Globus pallidus (tissue), 1 donor: ENCODE results near the gene RBX1.
"Not testable (repeated sequence)": the region's sequence is repeated elsewhere in the genome, so short reads cannot be mapped to it uniquely, and the experiment has no call there.

Source experiments
- DNase-seq: peaks from one replicate; pipeline ENCODE4 v3.0.0-alpha.2; 2015; ENCODE audit warnings: low spot score

The RBX1 gene

DNA sequence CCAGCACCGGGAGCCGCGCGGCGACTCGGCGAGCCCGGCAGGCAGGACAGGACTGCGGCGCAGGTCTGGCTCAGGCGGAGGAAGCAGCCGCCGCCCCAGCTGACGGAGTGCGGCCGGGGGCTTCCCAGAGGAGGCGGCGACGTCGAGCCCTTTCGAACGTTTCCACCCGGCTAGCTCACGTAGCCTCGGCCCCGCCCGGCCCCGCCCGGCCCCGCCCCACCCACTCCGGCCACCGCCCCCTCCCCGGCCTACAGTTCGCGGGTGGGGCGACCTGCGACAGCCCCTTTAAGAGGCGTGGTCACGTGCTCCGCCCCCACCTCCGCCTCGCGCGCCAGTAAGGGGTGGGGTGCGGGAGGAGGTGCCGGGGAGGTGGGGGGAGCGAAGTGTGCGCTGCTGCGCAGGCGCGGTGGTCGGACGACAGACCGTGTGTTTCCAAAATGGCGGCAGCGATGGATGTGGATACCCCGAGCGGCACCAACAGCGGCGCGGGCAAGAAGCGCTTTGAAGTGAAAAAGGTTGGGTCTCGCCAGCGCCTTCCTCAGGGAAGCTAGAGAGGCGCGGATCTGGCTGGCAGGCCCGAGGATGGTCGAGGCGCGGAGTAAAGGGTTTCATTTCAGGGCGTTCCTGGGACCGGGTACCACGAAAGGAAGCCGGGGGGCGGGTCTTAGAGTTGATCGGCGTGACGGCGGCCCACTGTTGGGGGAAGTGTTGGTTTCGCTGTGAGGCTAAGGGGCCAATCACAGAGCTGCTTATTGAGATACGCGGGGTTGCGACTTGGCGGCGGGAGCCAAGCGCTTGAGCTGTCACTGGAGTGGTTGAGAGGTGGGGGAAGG is at the start of gene RBX1:
Gene RBX1 (plus strand): TSS at position 417 of the 833 bp plus-strand sequence. CDS start 21 bp downstream, at position 438.
- DNase-seq: peak; percentile 97

DNA sequence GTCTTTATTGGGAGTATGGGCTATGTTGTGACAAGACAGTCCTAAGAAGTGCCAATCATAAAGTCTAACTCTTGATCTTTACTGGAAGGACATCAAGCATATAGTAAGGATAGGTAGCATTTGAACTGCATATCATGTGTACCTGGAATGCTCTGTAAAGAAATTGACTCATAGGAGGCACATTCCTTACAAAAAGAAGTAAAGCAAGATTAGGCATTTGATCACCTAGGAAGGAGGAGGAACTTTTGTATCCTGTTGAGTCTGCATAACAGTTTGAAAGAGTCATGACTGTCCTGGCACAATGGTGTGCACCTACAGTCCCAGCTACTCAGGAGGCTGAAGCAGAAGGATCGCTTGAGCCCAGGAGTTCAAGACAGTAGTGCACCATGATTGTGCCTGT is 47.1 kb upstream of the RBX1 start:
- no peak for DNase-seq

DNA sequence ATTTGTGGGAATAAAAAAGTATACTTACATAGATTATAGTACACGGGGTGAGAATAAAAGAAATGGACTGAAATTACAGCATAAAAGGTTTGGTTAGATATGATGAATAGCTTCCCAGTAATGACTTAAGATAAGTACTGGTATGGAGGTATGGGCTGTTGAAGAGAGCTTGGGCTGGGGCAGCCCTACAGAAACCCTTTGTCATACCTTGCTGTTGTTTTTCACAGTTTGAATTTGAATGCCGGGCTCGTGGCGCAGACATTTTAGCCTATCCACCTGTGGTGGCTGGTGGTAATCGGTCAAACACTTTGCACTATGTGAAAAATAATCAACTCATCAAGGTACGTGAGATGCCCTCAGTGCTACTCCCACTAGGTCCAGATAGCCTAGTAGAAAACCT is 42.3 kb upstream of the RBX1 start:
- no peak for DNase-seq

DNA sequence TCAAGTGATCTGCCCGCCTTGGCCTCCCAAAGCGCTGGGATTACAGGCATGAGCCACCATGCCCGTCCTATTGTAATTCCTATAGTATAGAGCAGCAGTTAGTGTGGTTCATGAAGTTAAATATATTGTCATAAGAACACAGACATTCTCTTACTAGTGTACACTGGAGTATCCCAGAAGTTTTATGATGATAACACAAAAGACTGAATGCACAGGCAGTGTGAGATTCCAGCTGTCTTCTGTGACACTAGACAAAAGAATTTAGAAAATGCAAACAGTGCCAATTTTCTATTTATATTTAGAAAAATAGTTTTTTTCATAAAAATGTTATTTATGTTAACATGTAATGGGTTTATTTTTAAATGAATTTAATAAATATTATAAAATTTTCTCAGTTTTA is 39.4 kb upstream of the RBX1 start:
- no peak for DNase-seq

DNA sequence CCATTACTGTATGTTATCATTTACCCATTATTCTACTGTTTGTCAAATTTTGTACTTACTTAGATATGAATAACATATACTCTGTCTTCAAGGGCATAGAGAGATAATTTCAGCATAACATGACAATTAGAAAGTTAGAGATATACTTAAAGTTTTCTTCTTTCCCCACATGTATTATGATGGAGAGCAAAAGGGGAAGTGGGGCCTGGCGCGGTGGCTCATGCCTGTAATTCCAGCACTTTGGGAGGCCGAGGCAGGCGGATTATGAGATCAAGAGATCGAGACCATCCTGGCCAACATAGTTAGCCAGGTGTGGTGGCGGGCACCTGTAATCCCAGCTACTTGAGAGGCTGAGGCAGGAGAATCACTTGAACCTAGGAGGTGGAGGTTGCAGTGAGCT is 38.2 kb upstream of the RBX1 start:
- not testable (repeated sequence) for DNase-seq

DNA sequence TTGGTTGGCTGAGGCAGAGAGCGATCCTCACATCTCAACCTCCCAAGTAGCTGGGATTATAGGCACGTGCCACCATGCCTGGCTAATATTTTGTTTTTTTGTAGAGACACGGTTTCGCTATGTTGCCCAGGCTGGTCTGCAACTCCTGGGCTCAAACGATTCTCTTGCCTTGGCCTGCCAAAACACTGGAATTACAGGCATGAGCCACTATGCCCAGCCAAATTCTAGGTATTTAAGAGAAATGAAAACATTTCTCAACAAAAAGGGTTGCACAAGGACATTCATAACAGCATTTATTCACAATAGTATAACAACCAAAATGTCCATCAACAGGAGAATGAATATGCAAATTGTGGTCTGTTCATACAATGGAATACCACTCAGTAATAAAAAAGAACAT is 31.7 kb upstream of the RBX1 start:
- no peak for DNase-seq

DNA sequence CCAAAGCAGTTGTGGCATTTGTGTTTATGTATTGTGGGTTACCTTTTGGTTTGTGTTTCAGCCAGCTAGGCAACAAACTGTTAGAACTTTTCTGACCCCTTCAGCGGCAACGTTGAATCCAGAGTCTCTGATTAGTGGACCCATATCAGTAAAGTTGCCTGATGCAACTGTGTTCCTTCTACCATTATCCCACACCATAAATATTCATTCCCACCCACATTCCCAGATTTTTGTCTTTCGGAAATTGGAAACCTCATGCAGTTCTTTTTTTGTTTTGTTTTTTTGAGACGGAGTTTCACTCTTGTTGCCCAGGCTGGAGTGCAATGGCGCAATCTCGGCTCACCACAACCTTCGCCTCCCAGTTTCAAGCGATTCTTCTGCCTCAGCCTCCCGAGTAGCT is 30.7 kb upstream of the RBX1 start:
- no peak for DNase-seq

DNA sequence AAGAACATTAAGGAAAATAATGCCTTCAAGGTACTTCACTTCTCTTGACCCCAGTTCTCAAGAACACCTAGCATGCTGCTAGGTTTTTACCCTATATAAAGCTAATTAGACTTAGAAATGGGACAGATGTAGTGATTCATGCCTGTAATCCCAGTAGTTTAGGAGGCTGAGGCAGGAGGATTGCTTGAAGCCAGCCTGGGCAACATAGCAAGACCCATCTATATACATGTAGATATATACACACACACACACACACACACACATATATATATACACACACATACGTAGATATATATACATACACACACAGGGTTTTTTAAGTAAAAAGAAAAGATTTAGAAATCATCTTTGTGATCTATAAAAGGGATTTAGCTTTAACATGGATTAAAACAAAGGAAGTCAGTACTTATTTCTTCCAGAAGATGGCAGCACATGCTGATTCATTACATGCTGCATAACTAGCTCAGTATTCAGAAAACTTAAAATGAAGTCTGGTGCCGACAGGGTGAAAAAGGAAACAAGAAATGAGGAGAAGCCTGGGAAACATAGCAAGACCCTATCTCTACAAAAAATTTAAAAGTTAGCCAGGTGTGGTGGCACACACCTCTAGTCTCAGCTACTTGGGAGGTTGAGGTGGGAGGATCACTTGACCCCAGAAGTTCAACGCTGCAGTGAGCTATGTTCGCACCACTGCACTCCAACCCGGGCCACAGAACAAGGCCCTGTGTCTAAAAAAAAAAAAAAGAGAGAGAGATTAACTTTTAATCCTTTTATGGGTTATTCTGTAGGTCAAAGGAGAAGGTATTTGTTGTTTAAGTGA is 28.5 kb upstream of the RBX1 start:
- peak; percentile 57 for DNase-seq

DNA sequence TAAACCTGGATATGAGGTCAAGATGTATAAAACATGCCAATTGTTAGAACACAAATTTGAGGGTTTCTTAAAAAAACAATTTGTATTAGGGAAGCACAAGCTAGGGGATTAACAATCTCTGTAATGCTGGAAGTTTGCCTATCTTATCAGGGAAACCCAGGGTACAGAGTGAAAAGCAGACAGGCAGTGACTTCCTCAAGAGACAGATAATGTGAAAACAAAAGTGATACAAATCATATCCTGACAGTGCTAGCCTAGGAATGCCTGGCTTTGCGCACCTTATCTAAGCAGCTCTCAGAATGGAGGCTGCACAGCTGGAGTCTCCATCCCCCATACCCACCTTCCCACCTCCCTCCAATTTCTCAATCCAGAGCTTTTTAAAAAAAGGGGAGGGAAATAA is 22.5 kb upstream of the RBX1 start:
- no peak for DNase-seq

DNA sequence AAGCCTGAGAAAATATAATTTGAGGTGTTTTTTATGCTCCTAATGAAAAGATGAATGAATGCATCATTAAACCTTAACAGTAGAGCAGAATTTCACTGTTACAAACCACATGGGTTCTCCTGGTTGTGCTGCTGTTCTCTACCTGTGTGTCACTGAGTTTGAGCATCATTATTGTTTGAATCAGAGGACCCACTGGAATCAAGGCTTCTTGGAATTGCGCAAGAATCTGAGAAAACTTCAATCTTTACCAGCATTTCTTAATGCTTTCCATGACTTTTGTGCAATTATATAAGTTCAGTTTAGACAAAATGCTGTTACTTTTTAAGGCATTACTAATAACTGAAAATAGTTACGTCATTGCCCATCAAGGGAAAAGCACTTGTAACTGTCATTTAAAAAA is 18.8 kb upstream of the RBX1 start:
- DNase-seq: no peak

DNA sequence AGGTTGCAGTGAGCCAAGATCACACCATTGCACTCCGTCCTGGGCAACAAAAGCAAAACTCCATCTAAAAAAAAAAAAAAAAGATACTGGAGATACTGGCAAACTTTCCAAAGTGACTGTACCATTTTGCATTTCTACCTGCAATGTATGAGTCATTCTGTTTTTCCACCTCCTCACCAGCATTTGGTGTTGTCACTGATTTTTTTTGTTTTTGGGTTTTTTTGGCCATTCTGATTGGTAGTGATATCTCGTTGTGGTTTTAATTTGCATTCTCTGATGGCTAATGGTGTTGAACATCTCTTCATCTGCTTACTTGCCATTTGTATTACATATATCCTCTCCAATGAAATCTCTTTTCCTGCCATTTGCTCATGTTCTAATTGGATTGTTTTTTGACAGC is 12.0 kb upstream of the RBX1 start:
- no peak for DNase-seq

DNA sequence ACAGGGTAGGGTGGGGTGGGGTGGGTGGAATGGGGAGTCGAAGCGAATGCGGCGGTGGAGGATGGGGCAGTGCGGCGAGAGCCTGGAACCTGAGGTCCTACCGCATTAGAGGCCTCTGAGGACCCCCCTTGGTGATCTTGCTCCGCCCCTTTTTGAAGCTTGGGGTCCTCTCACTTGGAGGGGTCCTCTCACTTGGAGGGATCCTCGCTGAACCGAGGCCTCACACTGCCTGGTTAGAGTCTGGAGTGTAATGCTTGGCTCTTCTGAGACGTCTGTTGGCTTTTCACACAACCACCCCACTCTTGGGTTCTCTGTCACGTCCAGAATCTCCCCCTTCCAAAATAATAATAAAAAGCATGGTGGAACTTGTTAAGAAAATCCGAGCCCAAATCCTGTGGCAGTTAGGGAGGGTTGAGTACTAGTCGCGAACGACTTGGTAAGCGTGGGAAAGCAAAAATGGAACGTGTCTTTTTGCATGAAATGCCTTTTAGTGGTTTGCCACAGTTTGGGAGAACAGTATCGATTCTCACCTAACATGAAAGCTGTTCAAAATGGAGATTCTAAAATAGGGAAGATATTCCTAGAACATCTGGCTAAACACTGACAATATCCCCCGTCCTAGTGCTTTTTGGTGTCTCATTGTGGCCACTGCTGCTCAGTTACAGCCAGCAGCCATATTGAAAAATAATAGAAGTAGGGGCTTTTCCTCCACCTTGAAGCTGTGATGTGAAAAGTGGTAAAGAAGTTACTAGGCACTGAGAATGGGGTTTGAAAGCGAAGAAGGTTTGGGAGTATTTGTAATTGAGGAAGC is 822 bp downstream of the RBX1 start:
- peak; percentile 5 for DNase-seq

DNA sequence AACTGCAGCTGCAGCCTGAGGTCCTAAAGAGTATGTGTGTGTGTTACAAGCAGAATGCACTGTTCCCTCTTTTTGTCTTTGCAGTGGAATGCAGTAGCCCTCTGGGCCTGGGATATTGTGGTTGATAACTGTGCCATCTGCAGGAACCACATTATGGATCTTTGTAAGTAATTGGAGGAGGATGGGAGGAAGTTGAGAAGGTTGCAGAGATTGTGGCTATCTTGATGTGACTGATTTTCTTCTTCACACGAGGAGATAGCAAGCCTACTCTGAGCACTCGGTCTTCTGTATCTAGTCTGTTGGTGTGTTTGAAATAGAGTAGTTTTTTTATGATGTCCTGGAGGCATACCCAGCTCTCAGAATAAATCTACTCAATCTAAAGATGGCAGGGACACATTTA is 2.3 kb downstream of the RBX1 start:
- DNase-seq: no peak

DNA sequence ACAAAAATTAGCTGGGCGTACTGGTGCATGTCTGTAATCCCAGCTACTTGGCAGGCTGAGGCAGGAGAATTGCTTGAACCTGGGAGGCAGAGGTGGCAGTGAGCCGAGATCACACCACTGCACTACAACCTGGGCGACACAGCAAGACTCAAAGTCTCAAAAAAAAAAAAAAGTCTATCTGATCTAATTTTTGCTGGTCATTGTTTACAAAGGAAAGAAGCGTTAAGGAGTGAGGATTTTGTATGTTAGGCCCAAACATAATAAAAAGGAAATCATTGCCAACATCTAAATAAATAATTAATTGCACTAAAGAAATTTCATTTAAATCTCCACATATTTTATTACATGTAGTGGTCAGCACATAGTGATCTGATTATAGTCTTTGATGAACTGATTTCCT is 2.9 kb downstream of the RBX1 start:
- DNase-seq: no peak

DNA sequence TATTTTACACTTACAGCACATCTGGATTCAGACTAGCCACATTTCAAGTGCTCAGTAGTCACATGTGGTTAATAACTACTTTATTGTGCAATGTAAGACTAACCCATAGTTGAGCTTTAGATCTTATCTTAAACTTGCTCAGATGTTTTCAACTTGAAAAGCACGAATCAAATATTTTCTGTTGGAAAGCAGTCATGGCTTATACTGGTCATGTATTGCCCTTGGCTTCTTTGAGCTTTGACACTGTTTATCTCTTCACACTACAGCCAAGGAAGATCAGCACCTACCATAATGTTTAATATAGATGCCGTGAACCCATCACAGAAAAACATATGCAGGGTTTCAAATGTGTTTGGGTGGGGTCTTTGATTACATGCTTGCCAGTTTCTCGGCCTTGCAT is 4.4 kb downstream of the RBX1 start:
- DNase-seq: no peak

DNA sequence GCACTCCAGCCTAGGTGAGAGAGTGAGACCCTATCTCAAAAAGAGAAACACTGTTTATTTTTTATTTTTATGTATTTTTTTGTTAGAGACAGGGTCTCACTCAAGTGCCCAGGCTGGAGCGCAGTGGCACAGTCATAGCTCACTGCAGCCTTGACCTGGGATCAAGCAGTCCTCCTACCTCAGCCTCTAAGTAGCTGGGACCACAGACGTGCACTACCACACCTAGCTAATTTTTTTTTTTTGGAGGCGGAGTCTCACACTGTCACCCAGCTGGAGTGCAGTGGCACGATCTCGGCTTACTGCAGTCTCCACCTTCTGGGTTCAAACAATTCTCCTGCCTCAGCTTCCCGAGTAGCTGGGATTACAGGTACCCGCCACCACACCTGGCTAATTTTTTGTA is 6.4 kb downstream of the RBX1 start:
- DNase-seq: no peak

DNA sequence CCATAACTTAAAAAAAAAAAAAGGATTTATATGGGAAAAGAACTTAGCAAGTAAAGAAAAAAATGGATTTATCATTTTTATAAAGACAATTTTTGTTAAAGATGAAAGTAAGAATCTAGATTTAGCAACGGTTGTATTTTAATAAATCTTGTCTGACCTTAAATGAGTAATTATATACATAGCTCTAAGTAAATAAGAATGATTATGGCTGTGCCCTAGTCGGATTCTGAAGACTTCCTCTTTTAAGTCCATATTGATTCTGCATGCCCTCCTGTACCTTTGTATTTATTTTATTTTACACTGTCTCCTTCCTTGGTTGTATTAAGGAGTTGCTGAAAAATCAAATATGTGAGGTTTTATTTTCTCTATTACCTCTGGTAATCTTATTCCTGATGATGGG is 7.1 kb downstream of the RBX1 start:
- no peak for DNase-seq

DNA sequence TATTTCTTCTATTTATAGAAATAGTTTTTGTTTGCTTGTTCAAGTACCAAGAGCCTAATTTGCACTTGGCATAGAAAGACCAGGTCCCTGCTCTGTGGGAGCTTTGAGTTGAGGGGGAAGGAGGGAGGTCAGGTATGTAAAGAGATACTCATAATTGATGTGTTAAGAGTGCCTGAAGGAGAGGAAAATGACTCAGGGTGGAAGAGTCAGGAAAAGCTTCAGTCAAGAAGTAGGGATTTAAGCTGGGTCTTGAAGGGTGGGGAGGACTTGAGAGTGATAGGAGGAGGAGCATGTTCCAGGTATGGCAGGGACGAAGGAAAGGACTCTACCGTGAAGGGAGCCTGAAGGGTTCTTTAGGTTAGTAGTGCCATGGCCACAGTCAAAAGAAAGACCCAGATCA is 9.0 kb downstream of the RBX1 start:
- no peak for DNase-seq

DNA sequence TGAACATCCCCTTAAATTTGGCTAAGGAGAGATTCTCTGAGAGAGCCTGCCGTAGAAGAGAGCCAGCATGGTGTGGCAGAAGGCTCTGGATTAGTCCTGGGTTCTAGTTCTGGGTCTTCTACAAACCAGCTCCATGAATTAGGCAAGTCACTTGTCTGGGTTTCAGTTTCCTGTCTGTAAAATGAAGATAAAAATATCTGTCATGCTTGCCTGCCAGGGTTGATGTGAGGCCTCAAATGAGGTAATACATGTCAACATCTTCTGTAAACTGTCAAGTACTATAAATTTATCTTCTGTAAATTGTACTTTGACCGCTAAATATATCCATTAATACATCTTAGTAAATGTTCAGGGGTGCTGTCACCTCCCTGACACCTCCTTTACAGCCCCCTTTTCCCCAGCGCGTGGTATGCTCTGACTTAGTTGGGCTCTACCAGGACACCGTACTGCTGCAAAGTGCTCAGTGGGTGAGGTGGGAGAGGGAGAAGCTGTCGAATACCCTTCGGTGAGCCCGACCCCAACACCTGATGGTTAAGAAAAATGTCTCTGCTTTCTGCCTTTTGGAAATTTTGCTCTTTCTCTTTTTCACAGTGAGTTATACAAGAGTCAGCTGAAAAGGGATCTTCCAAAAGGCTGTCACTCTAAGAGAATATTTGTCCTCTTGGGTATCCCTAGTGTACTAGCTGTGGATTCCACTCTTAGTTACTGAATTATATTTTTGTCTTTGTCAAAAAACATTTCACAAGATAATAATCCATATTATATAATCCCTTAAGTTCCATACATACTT is 15.0 kb downstream of the RBX1 start:
- peak; percentile 9 for DNase-seq

DNA sequence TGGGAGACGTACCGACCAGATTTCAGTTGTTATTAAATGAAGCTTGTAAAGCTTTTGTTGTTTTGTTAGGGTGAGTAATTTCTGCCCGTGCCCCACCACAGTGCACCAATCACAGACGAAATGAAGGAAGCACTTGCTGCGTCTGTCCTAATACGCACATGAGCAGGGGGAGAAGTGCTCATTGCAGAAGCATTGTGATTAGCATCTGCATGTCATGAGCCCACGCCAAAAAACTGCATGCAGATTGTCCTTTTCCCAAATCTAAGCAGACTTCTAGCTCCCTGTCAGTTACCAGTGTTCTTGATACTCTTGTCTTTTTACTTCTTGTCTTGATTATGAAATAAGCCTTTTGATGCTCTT is 15.5 kb downstream of the RBX1 start:
- peak; percentile 16 for DNase-seq

DNA sequence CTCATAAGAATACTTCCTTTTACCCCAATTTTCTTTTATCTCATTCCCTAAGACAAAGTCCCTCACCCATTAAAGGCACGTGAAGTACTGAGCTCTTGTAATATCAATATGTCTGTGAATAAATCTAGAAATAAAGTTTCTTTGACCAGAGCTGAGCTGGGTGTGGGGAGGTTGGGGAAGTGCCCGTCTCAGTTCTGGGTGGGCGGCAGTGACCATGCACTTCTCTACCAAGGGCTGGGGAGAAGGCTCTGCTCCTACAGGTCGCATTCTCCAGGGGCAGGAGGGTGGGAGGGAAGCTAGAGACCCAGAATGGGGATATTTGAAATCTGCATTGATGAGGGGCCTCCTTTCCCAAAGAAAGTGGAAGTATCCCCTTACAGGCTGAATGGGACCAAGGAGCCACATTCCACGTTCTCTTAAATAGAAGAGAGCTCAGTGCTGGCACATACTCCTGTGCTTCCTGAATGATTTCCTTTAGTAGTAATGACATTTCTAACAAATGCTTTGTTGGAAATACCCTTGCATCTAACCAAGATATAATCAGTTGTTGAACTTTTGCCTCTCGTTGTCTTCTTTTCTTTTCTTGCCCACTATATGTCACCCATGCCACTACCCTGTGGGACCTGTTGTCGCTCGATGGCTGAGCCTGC is 16.1 kb downstream of the RBX1 start:
- DNase-seq: no peak
